ENCODE results near the gene C1QTNF6. TPM values are rescaled to one million over a fixed set of nuclear protein-coding genes. Genes with fewer than 3 reads are reported as not detected.

C1QTNF6 gene
- total RNA-seq, 1 experiment from 2014 or later, result 15.2 TPM

DNA sequence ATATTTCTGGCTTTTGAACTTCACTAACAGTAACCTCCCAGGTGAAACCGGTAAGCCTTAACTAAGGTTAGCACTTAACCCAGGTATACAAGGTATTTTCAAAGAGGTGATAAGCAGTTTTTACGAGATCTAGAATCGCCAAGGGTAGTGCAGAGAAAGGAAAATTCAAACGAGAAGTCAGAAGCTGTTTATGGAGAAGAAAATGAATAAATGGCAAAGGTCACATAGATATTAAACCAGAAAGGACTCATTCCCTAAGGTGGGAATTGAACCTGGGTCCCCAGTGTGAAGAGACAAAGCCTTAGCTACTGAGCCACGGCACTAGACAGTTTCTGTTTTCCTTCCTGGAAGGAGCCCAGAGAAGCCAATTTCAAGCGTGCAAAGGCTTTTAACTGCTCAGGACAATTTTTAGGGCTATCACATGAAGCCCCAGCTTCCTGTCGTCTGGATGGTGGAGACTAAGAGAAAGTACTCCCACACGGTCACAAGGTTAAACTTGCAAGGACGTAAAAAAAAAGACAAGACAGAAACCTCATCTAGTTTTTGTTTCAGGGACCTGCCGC, 5.7 kb upstream of the C1QTNF6 start:
- Histone ChIP-seq H3K27me3 (ENCODE audit: insufficient read depth, low read length) (no peaks in the 10 kb centered on the region), H4K20me1 (ENCODE audit: insufficient read depth) (no peaks in the 10 kb centered on the region), H2AFZ (ENCODE audit: low read depth, low read length, poor library complexity, severe bottlenecking) (no peak overlapping the region), H3K4me2 (ENCODE audit: low read length) (no peak overlapping the region), H3K79me2 (ENCODE audit: insufficient read depth, low read length) (no peaks in the 10 kb centered on the region), H3K9me2 (ENCODE audit: insufficient read depth) (no peaks in the 10 kb centered on the region), H3K9ac (ENCODE audit: low read length) (no peak overlapping the region), H3K9me3 (ENCODE audit: control insufficient read depth in 1 of 2, insufficient read depth in 1 of 2, low read depth in 1 of 2, low read length in 2 of 2) (no peaks in the 10 kb centered on the region), H3K4me1 (ENCODE audit: control insufficient read depth in 1 of 2, insufficient read depth in 2 of 2, low read length in 2 of 2) (peaks cover 57 to 95% of the 10 kb centered on the region in 2 experiments), H3K4me3 (replicated peaks in 1 of 2; ENCODE audit: low read depth in 1 of 2, low read length in 2 of 2) (no peak overlapping the region), H3K36me3 (ENCODE audit: control insufficient read depth in 1 of 2, insufficient read depth in 2 of 2, low read length in 2 of 2) (no peaks in the 10 kb centered on the region), H3K27ac (ENCODE audit: low read depth, low read length) (no peak overlapping the region)
- no TSS peak for BruUV-seq (replicated peaks)
- ChIA-PET CTCF (no interaction called here), POLR2A (no interaction called here), RAD21 (ENCODE audit: low non-redundant PET in 1 of 2, low total read pairs in 2 of 2, uncharacterized antibody in 2 of 2, unreplicated experiment in 2 of 2) (no interaction called here)
- DNase-seq (ENCODE audit: low read depth, low spot score), result no peak
- TF ChIP-seq SP1 (IDR thresholded peaks at IDR 0.05; ENCODE audit: low read depth), result no peak
- TF ChIP-seq, protein P1, sequence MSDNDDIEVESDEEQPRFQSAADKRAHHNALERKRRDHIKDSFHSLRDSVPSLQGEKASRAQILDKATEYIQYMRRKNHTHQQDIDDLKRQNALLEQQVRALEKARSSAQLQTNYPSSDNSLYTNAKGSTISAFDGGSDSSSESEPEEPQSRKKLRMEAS (IDR thresholded peaks at IDR 0.05), result no peak
- no peak for ATAC-seq
- intact Hi-C loops (cut with micrococcal nuclease), result loop anchor here (10.0 kb wide), 2 partner anchors 59 to 339 kb away; no protein-coding TSS in a partner anchor

DNA sequence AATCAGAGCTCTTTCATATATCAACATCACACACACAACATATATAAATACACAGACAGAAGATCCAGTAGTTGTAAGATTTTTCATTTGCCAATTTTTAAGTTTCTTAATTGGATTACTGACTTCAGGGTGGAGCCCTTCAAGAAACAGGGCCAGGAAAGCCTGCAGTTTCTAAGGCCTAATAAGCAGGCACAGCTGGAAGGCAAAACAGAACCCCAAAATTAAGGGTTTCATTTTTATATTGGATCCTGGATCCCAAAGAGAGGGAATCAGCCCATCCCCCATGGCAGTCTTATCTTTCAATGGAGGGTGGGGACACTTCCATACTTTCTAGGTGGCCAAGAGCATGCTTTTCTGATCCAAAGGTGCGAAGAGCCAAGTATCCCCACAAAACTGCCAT, 4.7 kb upstream of the C1QTNF6 start:
- no peak for ATAC-seq
- Histone ChIP-seq H3K9me3 (ENCODE audit: control insufficient read depth in 1 of 2, insufficient read depth in 1 of 2, low read depth in 1 of 2, low read length in 2 of 2) (no peaks in the 10 kb centered on the region), H3K9ac (ENCODE audit: low read length) (no peak overlapping the region), H3K4me1 (ENCODE audit: control insufficient read depth in 1 of 2, insufficient read depth in 2 of 2, low read length in 2 of 2) (peaks cover 61 to 97% of the 10 kb centered on the region in 2 experiments), H3K36me3 (ENCODE audit: control insufficient read depth in 1 of 2, insufficient read depth in 2 of 2, low read length in 2 of 2) (no peaks in the 10 kb centered on the region), H2AFZ (ENCODE audit: low read depth, low read length, poor library complexity, severe bottlenecking) (no peak overlapping the region), H3K9me2 (ENCODE audit: insufficient read depth) (no peaks in the 10 kb centered on the region), H3K4me2 (ENCODE audit: low read length) (no peak overlapping the region), H3K27me3 (ENCODE audit: insufficient read depth, low read length) (no peaks in the 10 kb centered on the region), H3K27ac (ENCODE audit: low read depth, low read length) (no peak overlapping the region), H3K4me3 (replicated peaks in 1 of 2; ENCODE audit: low read depth in 1 of 2, low read length in 2 of 2) (no peak overlapping the region), H3K79me2 (ENCODE audit: insufficient read depth, low read length) (no peaks in the 10 kb centered on the region), H4K20me1 (ENCODE audit: insufficient read depth) (no peaks in the 10 kb centered on the region)
- ChIA-PET CTCF (no interaction called here), RAD21 (ENCODE audit: low non-redundant PET in 1 of 2, low total read pairs in 2 of 2, uncharacterized antibody in 2 of 2, unreplicated experiment in 2 of 2) (no interaction called here), POLR2A (no interaction called here)
- DNase-seq (ENCODE audit: low read depth, low spot score), result no peak
- TF ChIP-seq, protein P2, sequence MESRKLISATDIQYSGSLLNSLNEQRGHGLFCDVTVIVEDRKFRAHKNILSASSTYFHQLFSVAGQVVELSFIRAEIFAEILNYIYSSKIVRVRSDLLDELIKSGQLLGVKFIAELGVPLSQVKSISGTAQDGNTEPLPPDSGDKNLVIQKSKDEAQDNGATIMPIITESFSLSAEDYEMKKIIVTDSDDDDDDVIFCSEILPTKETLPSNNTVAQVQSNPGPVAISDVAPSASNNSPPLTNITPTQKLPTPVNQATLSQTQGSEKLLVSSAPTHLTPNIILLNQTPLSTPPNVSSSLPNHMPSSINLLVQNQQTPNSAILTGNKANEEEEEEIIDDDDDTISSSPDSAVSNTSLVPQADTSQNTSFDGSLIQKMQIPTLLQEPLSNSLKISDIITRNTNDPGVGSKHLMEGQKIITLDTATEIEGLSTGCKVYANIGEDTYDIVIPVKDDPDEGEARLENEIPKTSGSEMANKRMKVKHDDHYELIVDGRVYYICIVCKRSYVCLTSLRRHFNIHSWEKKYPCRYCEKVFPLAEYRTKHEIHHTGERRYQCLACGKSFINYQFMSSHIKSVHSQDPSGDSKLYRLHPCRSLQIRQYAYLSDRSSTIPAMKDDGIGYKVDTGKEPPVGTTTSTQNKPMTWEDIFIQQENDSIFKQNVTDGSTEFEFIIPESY (IDR thresholded peaks at IDR 0.05; ENCODE audit: extremely low read depth, insufficient replicate concordance, low read length), result no peak
- TF ChIP-seq POLR2A (IDR thresholded peaks at IDR 0.05; ENCODE audit: borderline replicate concordance, extremely low read depth, insufficient read depth, insufficient read length) (no peak), CBX3 (IDR thresholded peaks at IDR 0.05; ENCODE audit: low read depth) (peak; percentile 13; the same call in 1 of the 2 replicates), SP1 (IDR thresholded peaks at IDR 0.05; ENCODE audit: low read depth) (no peak)
- no TSS peak for BruUV-seq (replicated peaks)
- intact Hi-C loops (cut with micrococcal nuclease), result loop anchor here (10.0 kb wide), 2 partner anchors 58 to 338 kb away; no protein-coding TSS in a partner anchor

Measured in HCT116 (cell line).